ENCODE measurements around the gene SPNS3.

SPNS3 gene

GRCh38 chr17:4490637-4491061 lies 56.9 kb downstream of the SPNS3 start:
- no peak for DNase-seq

DNA sequence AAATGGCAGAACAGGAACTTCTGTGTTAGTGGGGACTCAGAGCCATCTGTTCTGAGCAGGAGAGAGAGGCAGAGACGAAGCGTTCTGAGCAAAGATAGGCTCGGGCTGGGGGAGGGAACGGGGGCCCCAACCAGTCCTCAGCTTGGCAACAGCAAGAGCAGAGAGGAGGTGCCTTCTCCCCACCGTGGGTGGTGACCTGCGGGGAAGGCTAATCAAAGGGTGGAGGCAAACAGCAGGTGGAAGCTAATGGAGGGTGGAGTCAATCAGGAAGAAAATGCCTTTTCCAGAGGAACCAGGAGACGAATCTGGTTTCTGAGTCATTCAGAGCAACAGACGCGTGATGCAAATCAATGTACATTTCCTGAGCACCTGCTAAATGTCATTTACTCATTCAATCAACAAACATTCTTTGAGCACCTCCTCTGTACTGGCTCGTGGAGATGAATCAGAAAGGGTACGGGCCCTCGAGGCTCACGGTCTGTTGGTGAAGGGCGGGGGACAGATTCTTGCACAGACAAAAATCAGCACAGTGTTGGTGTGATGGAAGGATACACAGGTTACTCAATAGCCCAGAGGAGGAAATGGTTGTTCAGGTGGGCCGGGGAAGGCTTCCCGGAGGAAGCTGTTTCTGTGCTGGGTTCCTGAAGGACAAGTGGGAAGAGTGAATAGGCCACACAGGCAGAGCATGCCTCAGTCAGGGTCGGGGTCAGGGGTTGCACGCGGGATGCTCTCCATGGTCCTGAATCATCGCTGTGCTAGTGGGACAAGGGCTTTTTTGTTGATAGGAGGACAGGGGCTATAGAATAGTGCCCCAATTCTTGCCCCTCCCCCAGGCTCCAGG lies 59.2 kb downstream of the SPNS3 start:
- DNase-seq, result no peak

GRCh38 chr17:4497101-4497824 lies 63.5 kb downstream of the SPNS3 start:
- no peak for DNase-seq

- peak in 2 of 4 experiments; percentile 11 to 32 for DNase-seq
Observed at GRCh38 chr17:4498461-4499397, 65.0 kb downstream of the SPNS3 start, which contains the start of gene SPNS2. TSS of gene SPNS2 (plus strand) at chr17:4498881. CDS start at chr17:4499048, 167 bp downstream.

DNA sequence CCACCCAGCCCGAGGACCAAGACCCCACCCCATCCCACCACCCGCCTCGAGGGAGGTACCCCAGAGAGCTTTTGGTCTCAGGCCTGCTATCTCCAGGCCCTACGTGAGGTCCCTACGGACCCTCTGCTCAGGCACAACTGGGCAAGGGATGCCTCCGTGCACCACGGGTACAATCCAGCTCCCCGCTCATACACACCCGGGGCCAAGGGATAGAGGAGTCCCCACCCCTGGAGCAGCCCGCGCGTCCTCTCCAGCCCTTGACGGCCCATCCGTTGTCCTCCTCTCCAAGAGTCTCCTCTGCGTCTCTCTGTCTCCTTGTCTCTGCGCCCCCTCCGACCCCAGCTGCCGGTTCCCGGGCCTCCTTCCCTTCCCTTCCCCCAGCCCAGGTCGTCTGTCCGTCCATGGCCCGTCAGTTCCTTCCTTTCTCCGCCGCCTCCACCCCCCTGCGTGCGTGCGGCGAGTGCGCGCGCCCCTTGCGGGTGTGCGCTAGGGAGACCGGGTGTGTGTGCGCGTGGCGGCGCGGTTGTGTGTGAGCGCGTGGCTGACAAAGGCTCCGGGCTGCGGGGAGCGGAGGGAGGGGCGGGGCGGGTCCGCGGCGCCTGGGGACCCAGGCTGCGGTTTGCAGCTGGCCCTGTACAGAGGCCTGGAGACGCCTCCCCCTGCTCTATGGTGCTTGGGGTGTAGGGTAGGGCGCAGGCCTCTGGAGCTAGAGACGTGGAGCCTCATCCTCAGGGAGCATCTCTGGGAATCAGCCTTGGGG lies 65.9 kb downstream of the SPNS3 start:
- DNase-seq, result no peak

DNA sequence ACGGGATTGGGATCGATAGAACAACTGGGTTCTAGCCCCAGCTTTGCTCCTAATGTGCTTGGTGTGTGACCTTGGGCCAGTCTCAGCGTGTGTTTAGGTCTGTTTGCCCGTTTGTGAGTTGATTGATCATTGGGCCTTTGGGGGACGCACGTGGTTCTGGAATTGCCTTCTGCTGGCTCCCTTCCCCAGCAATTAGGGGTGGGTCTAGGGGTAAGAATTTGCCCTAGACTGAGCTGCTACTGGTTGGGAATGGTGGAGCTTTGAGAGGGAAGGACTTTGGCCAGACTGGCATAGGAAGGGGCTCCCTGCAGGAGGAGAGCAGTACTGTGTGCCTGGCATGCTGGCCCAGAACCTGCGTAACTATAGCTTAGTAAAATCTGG lies 66.4 kb downstream of the SPNS3 start:
- DNase-seq, result no peak

- no peak for DNase-seq
Observed at GRCh38 chr17:4501295-4501949, 67.7 kb downstream of the SPNS3 start.

- DNase-seq, result no peak
Observed at GRCh38 chr17:4502466-4503154, 68.9 kb downstream of the SPNS3 start.

GRCh38 chr17:4503283-4504025 lies 69.7 kb downstream of the SPNS3 start:
- DNase-seq, result no peak

DNA sequence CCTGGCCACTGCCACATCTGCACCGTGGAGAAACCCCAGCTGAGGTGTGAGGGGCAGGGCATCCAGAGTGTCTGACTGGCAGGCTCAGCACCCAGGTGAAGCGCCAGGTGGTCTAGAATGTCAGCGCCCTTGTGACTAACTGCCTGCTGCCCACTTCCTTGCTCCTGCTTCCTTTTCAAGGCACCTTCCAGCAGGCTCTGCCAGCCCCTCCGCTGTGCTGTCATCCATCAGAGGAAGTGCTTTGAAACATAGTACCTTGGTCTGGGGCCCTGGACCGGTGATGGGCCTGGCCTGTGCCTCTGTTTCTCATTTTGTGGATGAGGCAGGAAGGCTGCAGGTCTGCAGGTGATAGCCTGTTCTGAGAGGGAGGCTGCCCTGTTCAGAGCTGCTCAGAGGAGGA lies 70.4 kb downstream of the SPNS3 start:
- DNase-seq, result no peak

DNA sequence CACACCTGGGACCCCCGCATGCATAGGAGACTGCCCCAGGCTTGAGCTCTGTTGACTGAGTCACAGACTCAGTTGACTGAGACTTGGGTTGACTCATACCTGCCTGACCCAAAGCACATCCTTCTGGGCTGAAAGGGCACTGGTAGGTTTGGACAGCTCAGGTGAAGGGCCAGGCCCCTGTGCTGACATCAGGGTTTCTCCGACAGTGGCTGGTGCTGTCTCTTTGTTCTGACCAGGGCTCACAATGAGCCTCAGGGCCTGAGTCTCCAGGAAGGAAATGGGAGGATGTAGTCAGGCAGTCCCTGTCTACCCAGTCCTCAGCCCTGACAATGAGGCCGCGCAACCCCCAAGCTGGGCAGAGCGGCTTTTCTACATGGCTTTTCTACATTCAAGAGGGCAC lies 71.4 kb downstream of the SPNS3 start:
- DNase-seq, result no peak

- DNase-seq, result no peak
Observed at GRCh38 chr17:4506175-4506813, 72.6 kb downstream of the SPNS3 start.

DNA sequence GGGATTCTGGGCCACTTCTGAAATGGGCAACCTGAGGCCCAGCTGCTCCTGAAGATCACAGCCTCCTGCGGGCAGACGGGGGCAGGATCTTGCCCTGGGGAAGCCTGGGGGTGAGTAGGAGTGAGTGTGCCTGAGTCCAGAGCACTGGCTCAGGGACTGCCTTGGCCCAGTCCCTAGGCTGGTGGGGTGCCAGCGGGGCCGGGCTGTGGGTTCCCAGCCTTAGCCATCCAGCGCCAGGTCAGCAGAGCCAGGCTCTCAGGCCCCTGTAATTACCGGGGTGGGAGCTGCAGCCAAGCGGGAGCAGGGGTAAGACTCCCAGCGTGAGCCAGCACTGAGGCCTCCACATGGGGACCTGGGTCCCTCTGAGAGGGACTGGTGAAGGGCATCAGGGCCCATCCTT lies 73.2 kb downstream of the SPNS3 start:
- DNase-seq, result no peak

DNA sequence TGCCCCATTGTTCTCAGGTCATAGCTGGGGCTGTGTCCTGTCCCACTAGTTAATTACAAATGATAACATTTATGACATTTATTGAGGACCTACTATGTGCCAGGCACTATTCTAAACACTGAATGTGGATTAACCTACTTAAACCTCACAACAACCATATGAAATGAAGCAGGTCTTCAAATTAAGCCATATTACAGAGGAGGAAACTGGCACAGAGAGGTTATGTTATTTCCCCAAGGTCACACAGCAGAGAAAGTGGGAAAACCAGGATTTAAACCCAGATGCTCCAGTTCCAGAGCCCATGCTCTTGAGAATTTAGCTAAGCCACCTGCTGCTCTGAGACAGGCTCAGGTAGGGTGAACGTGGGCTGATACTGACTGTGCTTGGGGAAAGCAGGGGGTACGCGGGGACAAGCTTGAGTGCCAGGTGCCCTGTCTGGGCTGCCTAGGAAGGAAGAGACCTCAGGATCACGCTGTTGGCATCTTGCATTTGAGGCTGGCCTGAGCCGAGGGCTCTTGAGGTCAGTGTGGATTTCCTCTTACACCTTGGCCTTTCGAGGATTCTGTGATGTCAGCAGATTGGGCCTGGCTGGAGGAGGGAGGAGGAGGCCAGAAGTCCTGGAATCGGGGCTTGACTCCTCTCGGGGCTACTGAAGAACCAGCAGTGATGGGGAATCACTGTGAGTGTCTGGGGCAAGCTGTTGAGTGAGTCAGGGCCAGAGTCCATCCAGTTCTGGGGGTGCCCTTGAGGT lies 73.8 kb downstream of the SPNS3 start:
- no peak for DNase-seq

DNA sequence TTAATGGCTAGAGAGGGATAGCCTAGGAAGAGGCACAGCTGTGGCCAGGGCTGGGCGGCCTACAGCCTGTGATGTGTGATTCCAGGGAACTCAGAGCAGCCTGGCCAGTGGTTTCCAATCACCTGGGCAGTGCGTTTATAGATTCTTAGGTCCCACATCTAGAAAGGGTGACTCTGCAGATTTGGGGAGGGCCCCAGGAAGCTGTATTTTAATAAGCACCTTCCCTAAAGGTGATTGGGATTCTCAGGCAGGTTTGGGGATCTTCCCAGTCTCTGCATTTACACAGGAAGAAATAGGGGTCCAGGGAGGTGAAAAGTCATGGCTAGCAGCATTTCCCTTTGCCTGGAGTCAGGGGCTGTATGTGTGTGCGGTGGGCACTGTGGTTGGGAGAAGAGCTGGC lies 74.5 kb downstream of the SPNS3 start:
- no peak for DNase-seq

GRCh38 chr17:4509401-4509800 lies 75.7 kb downstream of the SPNS3 start:
- no peak for DNase-seq

GRCh38 chr17:4509923-4510617 lies 76.3 kb downstream of the SPNS3 start:
- no peak for DNase-seq

- no peak for DNase-seq
Observed at GRCh38 chr17:4510618-4510941, 76.8 kb downstream of the SPNS3 start.

Data from activated CD4-positive, CD25-positive, alpha-beta regulatory T cell (primary cell).